Astrocyte of the spinal cord (primary cell): ENCODE results near the gene NEK9.

Source experiments
- DNase-seq: peaks from one replicate; pipeline ENCODE4 v3.0.0; 2011; ENCODE audit warnings: low read depth, low spot score
- H3K4me3 ChIP-seq: 2 replicates; pipeline ENCODE4 v1.5.1; 2011; ENCODE audit warnings: low read depth, mild to moderate bottlenecking, low read length, moderate library complexity
- CTCF ChIP-seq: IDR thresholded peaks from 2 replicates; pipeline ENCODE4 v1.5.1; 2012; ENCODE audit warnings: low read depth, mild to moderate bottlenecking, low read length, inconsistent platforms
- in situ Hi-C: cut with HindIII; loops from 2 replicates; pipeline ENCODE4 v1.10.0; 2017; ENCODE audit warnings: low sequenced_read_pairs

The NEK9 gene

GRCh38 chr14:75096959-75097358, 29.9 kb downstream of the NEK9 start:
- in situ Hi-C loops, result no loop called here
- no peak for DNase-seq
- no peak for TF ChIP-seq CTCF
- H3K4me3 ChIP-seq, result no peak overlapping the region

GRCh38 chr14:75095690-75096089, 31.2 kb downstream of the NEK9 start:
- H3K4me3 ChIP-seq, result no peak overlapping the region
- no peak for DNase-seq
- in situ Hi-C loops, result no loop called here
- TF ChIP-seq CTCF, result no peak

- in situ Hi-C loops, result no loop called here
- TF ChIP-seq CTCF, result no peak
- H3K4me3 ChIP-seq, result no peak overlapping the region
- DNase-seq, result no peak
These were observed 32.0 kb downstream of the NEK9 start for GRCh38 chr14:75094896-75095295.

GRCh38 chr14:75092698-75093097, 34.1 kb downstream of the NEK9 start:
- DNase-seq, result no peak
- in situ Hi-C loops, result no loop called here
- H3K4me3 ChIP-seq, result no peak overlapping the region
- TF ChIP-seq CTCF, result no peak

- H3K4me3 ChIP-seq, result no peak overlapping the region
- in situ Hi-C loops, result no loop called here
- TF ChIP-seq CTCF, result no peak
- DNase-seq, result no peak
These were observed 35.6 kb downstream of the NEK9 start for GRCh38 chr14:75091251-75091650.

GRCh38 chr14:75090353-75090752, 36.5 kb downstream of the NEK9 start:
- no peak overlapping the region for H3K4me3 ChIP-seq
- TF ChIP-seq CTCF, result no peak
- in situ Hi-C loops, result no loop called here
- DNase-seq, result no peak
